Skin epidermis (tissue), 12 donors: ENCODE measurements around the gene HES4.
"Not testable (repeated sequence)": the region's sequence is repeated elsewhere in the genome, so short reads cannot be mapped to it uniquely, and the experiment has no call there.

Source experiments
- H3K27ac ChIP-seq, 21 experiments: fragments of 200-600 bp; sonication (generic) in 11 of 21; one replicate each; pipeline ENCODE4 v1.5.0; 2020; ENCODE audit warnings: mild to moderate bottlenecking in 3 of 21, inconsistent platforms in 2 of 21, moderate library complexity in 2 of 21
- H3K4me3 ChIP-seq, 7 experiments: fragments of 200-600 bp; sonication (generic) in 2 of 7; one replicate each; pipeline ENCODE4 v1.5.0; 2020; ENCODE audit warnings: inconsistent platforms in 2 of 7, mild to moderate bottlenecking in 2 of 7, moderate library complexity in 1 of 7

The HES4 gene

GRCh38 chr1:1034439-1034781 lies 34.5 kb upstream of the HES4 start:
- H3K27ac ChIP-seq, result no peak overlapping the region
- peak overlapping the region in 3 of 7 experiments; percentile 33 to 40 (median 36) for H3K4me3 ChIP-seq

DNA sequence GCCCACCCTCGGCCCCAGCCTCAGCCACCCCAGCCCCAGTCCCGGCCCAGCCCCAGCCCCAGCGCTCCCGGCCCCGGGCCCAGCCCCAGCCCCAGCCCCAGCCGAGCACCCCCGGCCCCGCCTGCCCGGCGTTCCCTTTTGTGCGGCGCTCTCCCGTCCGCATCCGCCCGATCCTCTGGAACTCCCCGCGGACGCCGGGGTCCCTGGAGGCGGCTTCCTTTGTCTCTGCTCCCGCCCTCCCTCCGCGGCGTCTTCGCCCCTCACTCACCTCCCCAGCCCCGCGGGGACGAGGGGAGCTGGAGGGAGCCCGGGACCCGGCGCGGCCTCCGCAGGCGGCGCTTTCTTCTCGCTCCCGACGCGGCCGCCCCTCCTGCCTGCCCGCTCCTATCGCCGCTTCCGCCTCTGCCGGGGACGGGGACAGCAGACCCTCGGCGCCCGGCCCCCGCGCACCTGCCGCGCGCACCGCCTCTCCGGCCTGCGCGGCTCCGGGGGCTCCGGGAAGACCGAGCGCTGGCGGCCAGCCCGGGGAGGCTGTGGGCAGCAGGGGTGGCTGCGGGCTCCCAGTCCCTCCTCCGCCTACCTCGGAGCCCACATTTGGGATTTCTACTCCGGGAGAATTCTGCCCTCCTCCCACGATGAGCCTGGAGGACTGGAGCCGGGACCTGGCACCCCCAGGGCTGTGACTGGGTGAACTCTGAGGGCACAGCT lies 34.0 kb upstream of the HES4 start:
- Histone ChIP-seq H3K27ac (peak overlapping the region in 1 of 21 experiments; percentile 19), H3K4me3 (peak overlapping the region in 6 of 7 experiments; percentile 6 to 40 (median 32))

GRCh38 chr1:1033009-1033587 lies 33.2 kb upstream of the HES4 start:
- peak overlapping the region; percentile 6 to 40 (median 32) for H3K4me3 ChIP-seq
- peak overlapping the region in 2 of 21 experiments; percentile 12 to 16 for H3K27ac ChIP-seq

- Histone ChIP-seq H3K4me3 (peak overlapping the region in 4 of 7 experiments; percentile 6 to 40 (median 27)), H3K27ac (peak overlapping the region in 1 of 21 experiments; percentile 12)
These were observed 32.5 kb upstream of the HES4 start for GRCh38 chr1:1032424-1032823.

- Histone ChIP-seq H3K27ac (no peak overlapping the region), H3K4me3 (no peak overlapping the region)
These were observed 31.9 kb upstream of the HES4 start for GRCh38 chr1:1031659-1032235.

DNA sequence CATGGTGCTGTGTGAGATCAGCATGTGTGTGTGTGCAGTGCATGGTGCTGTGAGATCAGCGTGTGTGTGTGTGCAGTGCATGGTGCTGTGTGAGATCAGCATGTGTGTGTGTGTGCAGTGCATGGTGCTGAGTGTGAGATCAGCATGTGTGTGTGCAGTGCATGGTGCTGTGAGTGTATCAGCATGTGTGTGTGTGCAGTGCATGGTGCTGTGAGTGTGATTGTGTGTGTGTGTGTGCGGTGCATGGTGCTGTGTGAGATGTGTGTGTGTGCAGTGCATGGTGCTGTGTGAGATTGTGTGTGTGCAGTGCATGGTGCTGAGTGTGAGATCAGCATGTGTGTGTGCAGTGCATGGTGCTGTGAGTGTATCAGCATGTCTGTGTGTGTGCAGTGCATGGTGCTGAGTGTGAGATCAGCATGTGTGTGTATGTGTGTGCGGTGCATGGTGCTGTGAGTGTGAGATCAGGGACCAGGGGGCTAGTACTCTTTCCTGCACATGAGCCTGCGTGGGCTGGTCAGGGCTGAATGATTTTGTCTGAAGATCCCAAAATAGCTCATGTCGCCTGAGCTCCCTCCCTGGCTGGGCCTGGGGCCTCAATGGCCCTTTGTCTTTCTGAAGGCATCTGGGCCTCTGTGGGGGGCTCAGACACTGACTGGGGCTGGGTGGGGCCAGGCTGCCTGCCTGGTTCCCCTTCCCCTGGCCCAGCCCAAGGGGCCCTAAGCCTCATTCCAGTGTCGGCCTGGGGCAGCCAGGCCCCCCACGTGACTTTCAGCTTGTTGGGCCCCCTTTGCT lies 31.2 kb upstream of the HES4 start:
- not testable (repeated sequence) for H3K4me3 ChIP-seq, H3K27ac ChIP-seq

- no peak overlapping the region for H3K27ac ChIP-seq
- no peak overlapping the region for H3K4me3 ChIP-seq
These were observed 27.9 kb upstream of the HES4 start for GRCh38 chr1:1027791-1028190.

- Histone ChIP-seq H3K27ac (no peak overlapping the region), H3K4me3 (no peak overlapping the region)
These were observed 26.9 kb upstream of the HES4 start for GRCh38 chr1:1026599-1027413.

- H3K27ac ChIP-seq, result peak overlapping the region in 7 of 21 experiments; percentile 34 to 83 (median 59)
- H3K4me3 ChIP-seq, result peak overlapping the region in 1 of 7 experiments; percentile 28
These were observed 25.8 kb upstream of the HES4 start for GRCh38 chr1:1025730-1026129.

GRCh38 chr1:1024771-1025699 lies 25.1 kb upstream of the HES4 start:
- Histone ChIP-seq H3K4me3 (peak overlapping the region in 2 of 7 experiments; percentile 8 to 28), H3K27ac (peak overlapping the region in 12 of 21 experiments; percentile 10 to 83 (median 62))

GRCh38 chr1:1024149-1024770 lies 24.4 kb upstream of the HES4 start:
- peak overlapping the region in 2 of 21 experiments; percentile 59 to 69 for H3K27ac ChIP-seq
- H3K4me3 ChIP-seq, result no peak overlapping the region

GRCh38 chr1:1023700-1024099 lies 23.8 kb upstream of the HES4 start:
- H3K27ac ChIP-seq, result no peak overlapping the region
- no peak overlapping the region for H3K4me3 ChIP-seq

DNA sequence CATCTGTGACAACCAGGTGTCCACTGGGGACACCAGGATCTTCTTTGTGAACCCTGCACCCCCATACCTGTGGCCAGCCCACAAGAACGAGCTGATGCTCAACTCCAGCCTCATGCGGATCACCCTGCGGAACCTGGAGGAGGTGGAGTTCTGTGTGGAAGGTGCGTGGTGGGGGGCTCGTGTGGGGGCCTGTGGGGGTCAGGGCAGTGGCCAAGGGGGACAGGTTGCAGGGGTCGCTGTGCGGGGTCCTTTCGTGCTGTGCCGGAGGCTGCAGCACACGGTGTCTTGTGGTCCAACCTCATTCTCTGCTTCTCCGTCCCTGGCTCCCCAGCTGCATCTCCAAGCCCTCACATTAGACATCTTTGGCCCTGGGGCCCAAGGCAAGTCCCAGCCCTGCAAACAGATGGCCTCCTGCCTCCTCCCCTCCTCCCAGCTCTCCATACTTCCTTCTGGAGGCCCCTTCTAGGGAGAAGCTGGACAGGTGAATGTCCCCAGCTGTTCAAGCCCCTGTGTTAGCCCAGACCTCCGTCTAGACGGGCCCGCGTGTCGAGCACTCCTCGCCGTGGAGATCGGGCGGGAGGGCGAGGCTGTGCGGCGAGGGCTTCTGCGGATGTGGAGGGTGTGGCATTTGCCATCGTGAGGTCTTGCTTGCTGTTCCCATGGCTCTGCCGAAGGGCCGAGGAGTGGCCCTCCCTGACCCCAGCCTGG lies 22.6 kb upstream of the HES4 start:
- Histone ChIP-seq H3K4me3 (no peak overlapping the region), H3K27ac (no peak overlapping the region)

- Histone ChIP-seq H3K4me3 (peak overlapping the region in 2 of 7 experiments; percentile 72 to 79), H3K27ac (peak overlapping the region in 3 of 21 experiments; percentile 7 to 87 (median 84))
These were observed 22.0 kb upstream of the HES4 start for GRCh38 chr1:1021920-1022259.

DNA sequence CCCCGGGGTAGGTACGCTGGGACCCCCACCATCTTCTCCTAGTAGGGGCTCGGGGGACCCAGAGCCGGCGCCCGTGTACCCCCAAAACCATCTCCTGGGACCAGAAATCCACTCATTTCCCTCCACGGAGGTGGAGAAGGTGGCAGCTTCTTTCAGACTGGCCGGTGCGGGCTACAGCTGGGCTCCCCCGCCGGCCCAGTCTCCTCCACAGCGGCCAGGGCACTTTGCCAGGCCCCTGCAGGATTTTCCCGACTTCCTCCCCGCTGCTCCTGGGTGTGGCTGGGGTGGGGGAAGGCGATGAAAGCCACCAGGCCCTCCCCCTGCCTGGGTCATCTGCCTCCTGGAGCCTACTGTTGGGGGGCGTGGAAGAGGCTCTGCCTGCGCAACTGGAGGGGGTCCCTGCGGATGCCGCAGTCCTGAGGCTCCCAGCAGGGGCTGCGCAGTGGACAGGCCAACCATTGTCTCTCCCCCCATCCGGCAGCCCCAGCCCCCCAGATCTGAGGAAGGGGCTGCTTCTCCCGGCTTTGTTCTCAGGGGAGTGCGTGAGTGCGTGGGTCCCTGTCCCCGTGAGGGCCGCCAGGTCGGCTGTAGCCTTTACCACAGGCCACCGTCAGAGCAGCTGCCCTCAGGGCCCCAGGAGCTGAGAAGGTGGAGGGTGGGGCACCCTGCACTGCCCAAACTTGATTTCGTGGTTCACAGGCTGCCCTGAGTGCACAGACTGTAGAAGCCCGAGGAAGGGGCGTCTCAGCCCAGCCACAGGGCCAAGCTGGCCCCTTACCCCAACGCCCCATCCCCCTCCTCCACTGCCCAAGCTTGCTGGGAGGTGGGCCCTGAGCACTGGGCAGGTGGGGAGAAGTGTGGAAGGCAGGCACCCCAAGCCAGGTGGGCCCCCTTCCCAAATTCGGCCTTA lies 21.4 kb upstream of the HES4 start:
- Histone ChIP-seq H3K27ac (peak overlapping the region in 14 of 21 experiments; percentile 3 to 95 (median 81)), H3K4me3 (peak overlapping the region; percentile 52 to 82 (median 77))

DNA sequence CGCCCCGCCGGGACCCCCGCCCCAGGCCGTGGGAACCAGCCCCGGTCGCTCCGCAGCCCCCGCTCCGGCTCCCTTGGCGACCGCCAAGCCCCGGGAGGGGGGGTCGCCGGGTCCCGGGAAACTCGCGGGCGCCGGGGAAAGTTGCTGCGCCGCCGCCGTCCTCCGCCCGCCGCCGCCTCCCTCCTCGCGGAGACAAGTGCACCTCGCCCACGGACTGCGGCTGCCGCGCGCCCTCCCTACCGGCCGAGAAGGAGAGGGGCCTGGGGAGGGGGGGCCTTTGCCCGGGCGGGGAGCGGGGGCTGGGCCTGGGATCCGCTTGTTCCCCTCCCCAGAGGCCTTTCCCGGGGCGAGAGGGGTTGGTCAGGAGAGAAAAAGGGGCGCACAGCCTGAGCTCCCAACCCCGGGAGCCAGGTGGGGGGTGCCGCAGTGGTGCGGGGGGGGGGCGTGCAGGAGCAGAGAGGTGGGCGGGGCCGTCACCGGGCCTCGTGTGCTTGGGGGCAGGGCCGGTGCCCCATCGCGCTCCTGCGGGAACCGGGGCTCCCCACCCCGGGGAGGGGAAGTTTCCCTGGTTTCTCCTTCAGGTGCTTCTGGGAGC lies 20.6 kb upstream of the HES4 start:
- H3K27ac ChIP-seq, result peak overlapping the region; percentile 17 to 95 (median 79)
- H3K4me3 ChIP-seq, result peak overlapping the region; percentile 52 to 82 (median 77)
